ENCODE results near the gene HSPG2. TPM values are rescaled to one million over a fixed set of nuclear protein-coding genes. Genes with fewer than 3 reads are reported as not detected.
A peak's percentile ranks its signal among the peaks of the same experiment; 100 is the strongest.

The HSPG2 gene
- total and polyA plus RNA-seq, 2 of the 13 experiments (the other 11 are each of a cell fraction or from before 2014, with no cell fraction given), result 9.1 to 13.1 TPM

DNA sequence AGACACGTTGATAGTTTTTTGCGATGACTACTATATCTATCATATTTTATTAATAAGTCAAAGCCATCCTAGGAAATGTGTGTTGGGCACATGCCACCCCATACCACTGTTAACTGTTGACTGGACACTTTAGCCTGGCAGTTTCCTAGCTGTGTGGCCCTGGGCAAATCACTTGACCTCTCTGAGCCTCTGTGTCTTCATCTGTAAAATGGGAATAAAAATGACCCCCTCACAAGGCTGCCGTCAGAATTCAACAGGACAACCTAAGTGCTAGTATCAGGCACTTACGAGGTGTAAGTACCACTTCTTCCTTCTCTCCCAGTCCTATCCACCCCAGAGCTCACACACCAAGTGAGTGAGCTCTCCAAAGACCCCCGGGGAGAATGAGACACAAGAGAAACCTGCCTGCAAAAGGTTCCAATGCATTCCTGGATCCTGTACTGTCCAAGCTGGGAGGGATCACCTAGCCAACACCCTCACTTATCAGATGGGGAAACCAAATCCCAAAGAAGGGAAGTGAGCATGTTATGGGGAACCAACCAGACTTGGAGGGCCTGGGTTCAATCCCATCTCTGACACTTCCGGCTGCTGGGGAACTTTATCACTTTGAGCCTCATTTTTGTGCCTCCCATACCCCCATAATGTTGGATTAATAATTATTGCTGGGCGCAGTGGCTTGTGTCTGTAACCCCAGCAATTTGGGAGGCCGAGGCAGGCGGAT lies 24.9 kb downstream of the HSPG2 start:
- BruUV-seq (replicated peaks), result no TSS peak
- no peaks in the 10 kb centered on the region for H3K27me3 ChIP-seq (ENCODE audit: control insufficient read depth in 1 of 2, insufficient read depth in 2 of 2, low read length in 2 of 2)
- ATAC-seq (no peak), FAIRE-seq (no peak), DNase-seq (ENCODE audit: low spot score) (no peak)
- no peaks in the 10 kb centered on the region for H3K9me3 ChIP-seq (ENCODE audit: low read length)
- no peaks in the 10 kb centered on the region for H3K79me2 ChIP-seq (ENCODE audit: insufficient read depth, low read length)
- no peaks in the 10 kb centered on the region; a peak in 1 of 5 replicates for H3K36me3 ChIP-seq (replicated peaks in 1 of 2; ENCODE audit: control insufficient read depth in 1 of 2, insufficient read depth in 2 of 2, low read length in 2 of 2)
- CTCF ChIA-PET (ENCODE audit: low intra/inter-chr PET ratio, low total read pairs), result no interaction called here
- peak overlapping the region; percentile 57 for H3K27ac ChIP-seq (ENCODE audit: extremely low read length, insufficient read depth, low read length)
- no peak overlapping the region for H3K4me2 ChIP-seq (ENCODE audit: low read depth, low read length)
- in situ Hi-C loops (cut with HindIII; ENCODE audit: extremely low pct_ligation_motif_present, low pct_unique_long_range_greater_than_20kb) (loop anchor here (5.0 kb wide), 1 partner anchor 45 kb away; no protein-coding TSS in a partner anchor), intact Hi-C loops (cut with micrococcal nuclease; ENCODE audit: unreplicated experiment) (no loop called here)
- TF ChIP-seq ZNF629 (CRISPR knock-in tag; conservative IDR thresholded peaks at IDR 0.05) (peak; percentile 86), PAXIP1 (CRISPR knock-in tag; conservative IDR thresholded peaks at IDR 0.05) (no peak), ZMYM3 (CRISPR knock-in tag; IDR thresholded peaks at IDR 0.05) (peak; percentile 53; the same call in 1 of the 2 replicates), CHD4 (IDR thresholded peaks at IDR 0.05; ENCODE audit: borderline replicate concordance, low read length) (0 out of 2 replicates have a peak, but pooled peaks have one; percentile 34), ZNF768 (CRISPR knock-in tag; IDR thresholded peaks at IDR 0.05) (peak; percentile 86; the same call in 1 of the 2 replicates)
- TF ChIP-seq, protein P1, sequence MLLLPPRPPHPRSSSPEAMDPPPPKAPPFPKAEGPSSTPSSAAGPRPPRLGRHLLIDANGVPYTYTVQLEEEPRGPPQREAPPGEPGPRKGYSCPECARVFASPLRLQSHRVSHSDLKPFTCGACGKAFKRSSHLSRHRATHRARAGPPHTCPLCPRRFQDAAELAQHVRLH (CRISPR knock-in tag; IDR thresholded peaks at IDR 0.05; ENCODE audit: borderline replicate concordance, low read depth), result no peak
- no peaks in the 10 kb centered on the region for H4K20me1 ChIP-seq (ENCODE audit: insufficient read depth, low read length)
- H3K4me3 ChIP-seq (replicated peaks in 1 of 3; ENCODE audit: insufficient read depth in 1 of 3, low read depth in 2 of 3, low read length in 3 of 3), result no peak overlapping the region
- H3K9ac ChIP-seq (ENCODE audit: insufficient read depth, low read depth, low read length), result no peak overlapping the region
- H2AFZ ChIP-seq (ENCODE audit: low read length), result no peak overlapping the region
- POLR2A ChIA-PET, result interaction anchor here (1.2 to 1.3 kb wide), 2 partner anchors 19 to 28 kb away, joined by 3 read pairs; no protein-coding TSS in a partner anchor
- H3K4me1 ChIP-seq (ENCODE audit: insufficient read depth, low read length), result peaks cover 58% of the 10 kb centered on the region
- 95% methylated on average over 9 of the region's 9 CpGs for WGBS (ENCODE audit: low lambda C conversion rate)
